GM12892 (cell line): ENCODE results near the gene WIPF2.

ENCODE experiments used
- DNase-seq: peaks from one replicate; pipeline ENCODE4 v3.0.0; 2011; ENCODE audit not compliant: insufficient read length
- FAIRE-seq: peaks from 2 replicates; lab custom pipeline; 2011; peaks lifted over from hg19 to GRCh38; lab: Jason Lieb, UNC
- POLR2A ChIP-seq: IDR thresholded peaks from 2 replicates; pipeline ENCODE4 v1.6.1; 2011; ENCODE audit warnings: low read depth, low read length, control low read depth
- POLR2AphosphoS5 ChIP-seq: IDR thresholded peaks from 2 replicates; pipeline ENCODE4 v1.6.1; 2011; ENCODE audit warnings: low read depth, low read length, control low read depth
- TAF1 ChIP-seq: IDR thresholded peaks from 2 replicates; pipeline ENCODE4 v1.6.1; 2011; ENCODE audit warnings: low read depth, mild to moderate bottlenecking, control low read depth, low read length, borderline replicate concordance

WIPF2 gene

DNA sequence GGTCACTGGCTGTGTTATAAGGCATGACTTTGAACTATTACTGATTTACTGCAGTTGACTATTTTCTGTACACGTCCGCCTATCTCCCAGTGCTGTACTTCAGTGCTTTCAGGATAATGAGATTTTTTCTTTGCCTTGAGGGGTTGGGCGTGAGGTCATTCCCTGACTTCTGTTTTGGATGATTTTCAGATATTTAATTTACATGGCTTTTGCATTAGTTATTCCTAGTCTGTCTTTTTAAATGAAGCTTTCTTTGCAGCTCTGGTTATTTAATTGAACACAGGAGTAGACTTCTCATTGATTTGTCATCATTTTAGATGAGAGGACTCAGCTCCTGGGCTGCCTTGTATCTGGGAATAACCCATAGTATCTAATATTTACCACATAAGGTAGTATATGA lies 23.7 kb downstream of the WIPF2 start:
- DNase-seq (no peak), FAIRE-seq (no peak)
- no peak for TF ChIP-seq TAF1
- TF ChIP-seq POLR2A: no peak

DNA sequence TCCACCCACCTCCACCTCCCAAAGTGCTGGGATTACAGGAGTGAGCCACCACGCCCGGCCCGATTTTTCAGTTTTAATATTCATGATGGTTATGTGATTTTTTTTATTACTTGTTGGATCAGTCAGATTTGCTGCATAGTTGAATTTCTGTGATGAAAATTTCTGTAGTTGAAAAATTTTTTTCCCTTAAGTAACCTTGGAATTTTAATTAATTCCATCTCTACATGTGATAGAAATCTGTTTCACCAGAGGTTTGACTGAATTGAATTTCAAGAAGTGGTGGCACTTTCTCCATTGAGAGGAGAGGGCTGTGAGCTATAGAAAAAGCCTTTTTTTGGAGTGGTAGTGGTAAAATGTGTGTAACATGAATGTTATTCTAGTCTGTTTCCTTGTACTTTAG lies 24.7 kb downstream of the WIPF2 start:
- TF ChIP-seq POLR2AphosphoS5 (no peak), POLR2A (no peak), TAF1 (no peak)
- no peak for FAIRE-seq

DNA sequence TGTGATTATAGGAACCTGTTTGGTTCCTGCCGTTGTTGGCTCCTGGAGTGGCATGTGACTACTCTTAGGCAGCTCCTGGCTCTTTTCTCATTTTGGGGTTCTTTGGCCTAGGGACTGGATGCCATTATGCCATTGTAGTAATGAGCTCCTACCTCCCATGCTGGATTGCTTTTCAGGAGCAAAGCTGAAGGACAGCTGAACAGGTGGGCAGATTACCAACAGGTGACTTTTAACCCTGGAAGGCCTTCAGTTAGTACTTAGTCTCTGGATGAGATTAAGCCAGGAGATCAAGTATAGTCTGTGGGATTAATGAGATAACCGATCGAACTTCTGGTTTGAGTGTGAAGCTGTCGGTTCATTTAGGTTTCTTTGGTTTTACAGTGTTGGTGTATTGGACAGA lies 25.2 kb downstream of the WIPF2 start:
- FAIRE-seq: no peak
- no peak for TF ChIP-seq POLR2A
- no peak for TF ChIP-seq POLR2AphosphoS5
- no peak for TF ChIP-seq TAF1
- no peak for DNase-seq

More for the DNA sequence above, 24.7 kb downstream of the WIPF2 start:
- DNase-seq: no peak

GRCh38 chr17:40247926-40248495 lies 28.9 kb downstream of the WIPF2 start:
- FAIRE-seq: no peak
- no peak for DNase-seq
- TF ChIP-seq TAF1 (no peak), POLR2AphosphoS5 (no peak), POLR2A (no peak)

GRCh38 chr17:40248507-40248906 lies 29.4 kb downstream of the WIPF2 start:
- no peak for FAIRE-seq
- no peak for TF ChIP-seq POLR2A
- no peak for TF ChIP-seq TAF1
- no peak for TF ChIP-seq POLR2AphosphoS5
- DNase-seq: no peak

DNA sequence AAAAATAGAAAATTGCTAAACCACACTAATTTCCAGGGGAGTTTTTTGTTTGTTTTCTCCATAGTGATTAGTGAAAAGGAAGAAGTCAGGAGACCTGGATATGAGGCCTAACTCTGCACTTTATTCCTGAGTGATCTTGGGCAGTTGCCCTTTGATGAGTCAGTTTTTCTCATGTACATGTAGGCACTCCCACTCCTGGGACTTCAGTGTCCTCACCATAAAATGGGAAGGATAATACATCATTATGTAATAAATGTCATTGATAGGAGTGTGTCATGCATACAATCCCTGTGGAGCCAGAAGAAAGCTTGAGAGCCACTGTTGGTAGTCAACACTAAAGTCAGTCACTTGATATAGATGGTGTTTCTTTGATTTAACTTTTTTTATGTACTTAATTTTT lies 32.5 kb downstream of the WIPF2 start:
- TF ChIP-seq TAF1 (no peak), POLR2AphosphoS5 (no peak), POLR2A (no peak)
- DNase-seq (no peak), FAIRE-seq (no peak)

- DNase-seq (no peak), FAIRE-seq (no peak)
- no peak for TF ChIP-seq TAF1
Measured at GRCh38 chr17:40253565-40253964, 34.5 kb downstream of the WIPF2 start.

DNA sequence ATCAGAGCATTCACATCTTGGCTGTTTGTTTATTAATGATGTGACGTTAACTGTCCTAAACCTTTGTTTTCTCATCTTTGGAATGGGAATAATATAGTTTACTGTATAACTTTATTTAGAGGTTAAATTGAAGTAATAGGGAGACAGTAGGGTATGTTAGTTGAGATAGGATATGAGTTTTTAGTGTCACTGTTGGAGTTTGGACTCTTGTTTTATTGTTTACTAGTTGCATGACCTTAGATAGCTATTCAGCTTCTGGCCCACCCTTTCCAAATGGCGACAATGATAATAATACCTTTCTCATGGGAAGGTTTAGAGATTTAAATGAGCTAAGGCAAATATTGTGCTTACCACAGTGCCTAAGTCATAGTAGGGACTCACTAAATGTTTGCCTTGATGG lies 40.4 kb downstream of the WIPF2 start:
- no peak for DNase-seq
- TF ChIP-seq POLR2AphosphoS5: no peak
- no peak for TF ChIP-seq POLR2A
- TF ChIP-seq TAF1: no peak
- FAIRE-seq: no peak

DNA sequence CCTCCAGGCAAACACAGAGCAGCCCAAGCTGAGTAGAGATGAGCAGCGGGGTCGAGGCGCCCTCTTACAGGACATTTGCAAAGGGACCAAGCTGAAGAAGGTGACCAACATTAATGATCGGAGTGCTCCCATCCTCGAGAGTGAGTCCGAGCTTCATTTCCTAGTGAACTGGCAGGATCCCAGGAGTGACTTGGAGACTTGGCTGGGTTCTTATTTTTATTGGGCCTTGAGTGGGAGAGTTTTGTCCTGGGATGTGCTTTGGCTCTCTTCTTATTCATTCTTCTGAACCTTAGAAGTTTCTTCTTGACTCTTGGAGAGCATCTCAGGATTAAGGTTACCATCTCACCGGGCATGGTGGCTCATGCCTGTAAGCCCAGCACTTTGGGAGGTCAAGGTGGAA lies 41.4 kb downstream of the WIPF2 start:
- DNase-seq: no peak
- no peak for TF ChIP-seq POLR2A
- TF ChIP-seq POLR2AphosphoS5: no peak
- FAIRE-seq: no peak

DNA sequence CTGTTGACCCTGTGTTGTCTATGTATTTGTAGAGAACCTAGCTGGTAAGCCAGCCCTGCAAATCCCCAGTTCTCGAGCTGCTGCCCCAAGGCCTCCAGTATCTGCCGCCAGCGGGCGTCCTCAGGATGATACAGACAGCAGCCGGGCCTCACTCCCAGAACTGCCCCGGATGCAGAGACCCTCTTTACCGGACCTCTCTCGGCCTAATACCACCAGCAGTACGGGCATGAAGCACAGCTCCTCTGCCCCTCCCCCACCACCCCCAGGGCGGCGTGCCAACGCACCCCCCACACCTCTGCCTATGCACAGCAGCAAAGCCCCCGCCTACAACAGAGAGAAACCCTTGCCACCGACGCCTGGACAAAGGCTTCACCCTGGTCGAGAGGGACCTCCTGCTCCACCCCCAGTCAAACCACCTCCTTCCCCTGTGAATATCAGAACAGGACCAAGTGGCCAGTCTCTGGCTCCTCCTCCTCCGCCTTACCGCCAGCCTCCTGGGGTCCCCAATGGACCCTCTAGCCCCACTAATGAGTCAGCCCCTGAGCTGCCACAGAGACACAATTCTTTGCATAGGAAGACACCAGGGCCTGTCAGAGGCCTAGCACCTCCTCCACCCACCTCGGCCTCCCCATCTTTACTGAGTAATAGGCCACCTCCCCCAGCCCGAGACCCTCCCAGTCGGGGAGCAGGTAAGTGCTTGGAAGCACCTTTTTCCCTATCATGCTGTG lies 45.5 kb downstream of the WIPF2 start:
- TF ChIP-seq TAF1: no peak
- no peak for TF ChIP-seq POLR2A
- TF ChIP-seq POLR2AphosphoS5: no peak
- DNase-seq: no peak
- no peak for FAIRE-seq

- DNase-seq: no peak
- no peak for TF ChIP-seq POLR2A
- TF ChIP-seq TAF1: no peak
- TF ChIP-seq POLR2AphosphoS5: no peak
- FAIRE-seq: no peak
Measured at GRCh38 chr17:40265337-40265736, 46.2 kb downstream of the WIPF2 start.

- no peak for TF ChIP-seq POLR2A
- no peak for TF ChIP-seq TAF1
- no peak for TF ChIP-seq POLR2AphosphoS5
- FAIRE-seq (no peak), DNase-seq (no peak)
Measured at GRCh38 chr17:40266882-40267281, 47.8 kb downstream of the WIPF2 start.

- DNase-seq (no peak), FAIRE-seq (no peak)
- no peak for TF ChIP-seq POLR2A
- TF ChIP-seq POLR2AphosphoS5: no peak
- TF ChIP-seq TAF1: no peak
Measured at GRCh38 chr17:40268141-40268712, 49.1 kb downstream of the WIPF2 start.

DNA sequence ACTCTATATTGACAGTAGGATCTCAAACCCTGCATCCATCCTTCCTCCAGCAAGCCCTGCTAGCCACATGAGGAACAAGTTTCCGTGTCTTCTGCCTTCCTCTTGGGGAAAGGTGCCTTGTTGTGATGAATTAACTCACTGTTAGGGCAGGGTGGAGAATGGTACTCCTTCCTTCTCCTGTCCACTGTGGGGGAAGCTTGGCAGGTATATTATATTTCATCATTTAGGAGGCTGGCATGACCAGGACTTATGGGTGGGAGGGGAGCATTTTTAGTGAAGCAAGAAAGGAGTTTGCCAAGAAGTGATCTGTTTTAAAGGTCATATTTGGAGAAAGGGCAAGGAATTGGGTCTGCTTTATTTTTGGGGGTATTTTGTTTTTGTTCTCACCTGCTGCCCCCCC lies 59.3 kb downstream of the WIPF2 start:
- FAIRE-seq: no peak
- DNase-seq: no peak

More for the DNA sequence above, 59.3 kb downstream of the WIPF2 start:
- TF ChIP-seq TAF1 (no peak), POLR2AphosphoS5 (no peak), POLR2A (no peak)
